ENCODE measurements around the gene B3GALT6.

GRCh38 chr1:1219341-1219740 lies 12.7 kb upstream of the B3GALT6 start:
- no peak for TF ChIP-seq CTCF (IDR thresholded peaks at IDR 0.05; ENCODE audit: low read depth, low read length)
- no peak for TF ChIP-seq POLR2A (IDR thresholded peaks at IDR 0.05; ENCODE audit: extremely low read depth, insufficient read length)
- TF ChIP-seq MAX (IDR thresholded peaks at IDR 0.05; ENCODE audit: low read depth, low read length), result no peak
- no peak for TF ChIP-seq MYC (IDR thresholded peaks at IDR 0.05; ENCODE audit: low read depth, low read length)
